Body of pancreas (tissue), 4 donors: ENCODE measurements around the gene MIER1.
"Not testable (repeated sequence)": the region's sequence is repeated elsewhere in the genome, so short reads cannot be mapped to it uniquely, and the experiment has no call there.

ENCODE experiments used
- CTCF ChIP-seq, 7 experiments: fragments of 450-650 bp in 4 of 7; fragments of 200-600 bp in 3 of 7; sonication (generic) in 3 of 7; IDR thresholded peaks; one replicate each; pipeline ENCODE4 v1.5.1; 2016 to 2019; ENCODE audit warnings: antibody characterized with exemption in 7 of 7
- POLR2A ChIP-seq, 3 donors: fragments of 450-650 bp; IDR thresholded peaks; one replicate each; pipeline ENCODE4 v1.6.1; 2016; ENCODE audit warnings: antibody characterized with exemption in 3 of 3, mild to moderate bottlenecking in 2 of 3

DNA sequence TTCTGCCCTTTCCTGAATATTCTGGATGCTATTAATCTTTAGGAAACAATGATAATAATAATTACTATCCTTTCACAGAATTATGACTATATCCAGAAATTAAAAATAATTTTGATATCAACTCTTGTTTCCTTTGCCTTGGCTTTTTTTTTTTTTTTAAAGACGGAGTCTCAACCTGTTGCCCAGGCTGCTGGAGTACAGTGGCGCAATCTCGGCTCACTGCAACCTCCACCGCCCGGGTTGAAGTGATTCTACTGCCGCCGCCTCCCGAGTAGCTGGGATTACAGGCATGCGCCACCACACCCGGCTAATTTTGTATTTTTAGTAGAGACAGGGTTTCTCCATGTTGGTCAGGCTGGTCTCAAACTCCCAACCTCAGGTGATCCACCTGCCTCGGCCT is 54.8 kb downstream of the MIER1 start:
- not testable (repeated sequence) for TF ChIP-seq CTCF, POLR2A (IDR thresholded peaks at IDR 0.05)
